SU-DHL-6 (cell line): Measurements from ENCODE around the gene EIF5.

Experiments
- EZH2phosphoT487 ChIP-seq: fragments of 200-600 bp; sonication (generic), shearing (Covaris generic); conservative IDR thresholded peaks from 2 replicates; pipeline ENCODE4 v1.6.1; 2018; ENCODE audit warnings: mild to moderate bottlenecking, antibody characterized with exemption, low read length, moderate library complexity, mixed read lengths
- TF ChIP-seq, protein P1 (sequence below): fragments of 200-600 bp; sonication (generic); IDR thresholded peaks from one replicate; pipeline ENCODE4 v1.5.1; 2017; ENCODE audit warnings: antibody characterized with exemption, mild to moderate bottlenecking, low read length, moderate library complexity; ENCODE audit not compliant: insufficient read depth, poor library complexity, severe bottlenecking

DNA sequence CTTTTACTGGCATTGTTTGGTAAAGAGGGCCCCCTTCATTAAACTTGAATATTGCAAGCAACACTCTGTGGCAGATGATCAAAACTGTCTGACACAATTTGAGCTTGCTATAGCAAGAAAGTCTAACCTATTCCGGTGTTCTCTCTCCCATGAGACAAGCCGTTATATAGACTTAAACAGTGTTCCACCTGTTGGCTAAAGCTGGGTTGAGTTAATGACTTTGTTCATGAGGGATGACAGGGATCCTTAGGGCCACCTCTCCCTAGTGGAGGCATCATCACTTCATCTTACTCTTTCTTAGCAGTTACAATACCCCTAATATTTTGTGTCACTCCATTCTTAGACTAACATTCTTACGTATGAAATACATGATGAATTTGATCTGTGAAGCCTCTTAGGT is 3.8 kb downstream of the EIF5 start:
- TF ChIP-seq, protein P1, sequence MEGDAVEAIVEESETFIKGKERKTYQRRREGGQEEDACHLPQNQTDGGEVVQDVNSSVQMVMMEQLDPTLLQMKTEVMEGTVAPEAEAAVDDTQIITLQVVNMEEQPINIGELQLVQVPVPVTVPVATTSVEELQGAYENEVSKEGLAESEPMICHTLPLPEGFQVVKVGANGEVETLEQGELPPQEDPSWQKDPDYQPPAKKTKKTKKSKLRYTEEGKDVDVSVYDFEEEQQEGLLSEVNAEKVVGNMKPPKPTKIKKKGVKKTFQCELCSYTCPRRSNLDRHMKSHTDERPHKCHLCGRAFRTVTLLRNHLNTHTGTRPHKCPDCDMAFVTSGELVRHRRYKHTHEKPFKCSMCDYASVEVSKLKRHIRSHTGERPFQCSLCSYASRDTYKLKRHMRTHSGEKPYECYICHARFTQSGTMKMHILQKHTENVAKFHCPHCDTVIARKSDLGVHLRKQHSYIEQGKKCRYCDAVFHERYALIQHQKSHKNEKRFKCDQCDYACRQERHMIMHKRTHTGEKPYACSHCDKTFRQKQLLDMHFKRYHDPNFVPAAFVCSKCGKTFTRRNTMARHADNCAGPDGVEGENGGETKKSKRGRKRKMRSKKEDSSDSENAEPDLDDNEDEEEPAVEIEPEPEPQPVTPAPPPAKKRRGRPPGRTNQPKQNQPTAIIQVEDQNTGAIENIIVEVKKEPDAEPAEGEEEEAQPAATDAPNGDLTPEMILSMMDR, result no peak
- TF ChIP-seq EZH2phosphoT487, result no peak
